ENCODE results near the gene IFI44. TPM values are rescaled to one million over a fixed set of nuclear protein-coding genes. Genes with fewer than 3 reads are reported as not detected.

Gene IFI44
- total RNA-seq, 1 donor from 2014 or later, result 17.7 TPM

DNA sequence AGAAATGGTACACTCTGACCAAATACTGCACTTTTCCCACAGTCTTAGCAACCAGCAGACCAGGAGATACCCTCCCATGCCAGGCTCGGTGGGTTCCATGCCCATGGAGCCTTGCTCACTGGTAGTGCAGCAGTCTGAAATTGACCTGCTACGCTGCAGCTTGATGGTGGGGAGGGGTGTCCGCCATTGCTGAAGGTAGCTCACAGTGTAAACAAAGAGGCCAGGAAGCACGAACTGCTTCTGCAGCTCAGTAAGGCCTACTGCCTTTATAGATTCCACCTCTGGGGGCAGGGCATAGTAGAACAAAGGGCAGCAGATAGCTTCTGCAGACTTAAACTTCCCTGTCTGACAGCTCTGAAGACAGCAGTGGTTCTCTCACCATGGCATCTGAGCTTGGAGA lies 41.7 kb upstream of the IFI44 start:
- Histone ChIP-seq H3K4me3 (no peak overlapping the region), H3K4me1 (no peaks in the 10 kb centered on the region), H3K27me3 (no peaks in the 10 kb centered on the region), H3K9me3 (no peaks in the 10 kb centered on the region), H3K36me3 (no peaks in the 10 kb centered on the region), H3K27ac (no peak overlapping the region)
- no peak for DNase-seq (ENCODE audit: extremely low spot score in 2 of 2)
- intact Hi-C loops (cut with DNase I), result loop anchor here (10.0 kb wide), 1 partner anchor 473 kb away; no protein-coding TSS in a partner anchor
- TF ChIP-seq POLR2A (IDR thresholded peaks at IDR 0.05) (no peak), POLR2AphosphoS5 (IDR thresholded peaks at IDR 0.05; ENCODE audit: insufficient read depth in 1 of 2, low read depth in 1 of 2) (no peak)
- TF ChIP-seq, protein P1, sequence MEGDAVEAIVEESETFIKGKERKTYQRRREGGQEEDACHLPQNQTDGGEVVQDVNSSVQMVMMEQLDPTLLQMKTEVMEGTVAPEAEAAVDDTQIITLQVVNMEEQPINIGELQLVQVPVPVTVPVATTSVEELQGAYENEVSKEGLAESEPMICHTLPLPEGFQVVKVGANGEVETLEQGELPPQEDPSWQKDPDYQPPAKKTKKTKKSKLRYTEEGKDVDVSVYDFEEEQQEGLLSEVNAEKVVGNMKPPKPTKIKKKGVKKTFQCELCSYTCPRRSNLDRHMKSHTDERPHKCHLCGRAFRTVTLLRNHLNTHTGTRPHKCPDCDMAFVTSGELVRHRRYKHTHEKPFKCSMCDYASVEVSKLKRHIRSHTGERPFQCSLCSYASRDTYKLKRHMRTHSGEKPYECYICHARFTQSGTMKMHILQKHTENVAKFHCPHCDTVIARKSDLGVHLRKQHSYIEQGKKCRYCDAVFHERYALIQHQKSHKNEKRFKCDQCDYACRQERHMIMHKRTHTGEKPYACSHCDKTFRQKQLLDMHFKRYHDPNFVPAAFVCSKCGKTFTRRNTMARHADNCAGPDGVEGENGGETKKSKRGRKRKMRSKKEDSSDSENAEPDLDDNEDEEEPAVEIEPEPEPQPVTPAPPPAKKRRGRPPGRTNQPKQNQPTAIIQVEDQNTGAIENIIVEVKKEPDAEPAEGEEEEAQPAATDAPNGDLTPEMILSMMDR (IDR thresholded peaks at IDR 0.05), result no peak

DNA sequence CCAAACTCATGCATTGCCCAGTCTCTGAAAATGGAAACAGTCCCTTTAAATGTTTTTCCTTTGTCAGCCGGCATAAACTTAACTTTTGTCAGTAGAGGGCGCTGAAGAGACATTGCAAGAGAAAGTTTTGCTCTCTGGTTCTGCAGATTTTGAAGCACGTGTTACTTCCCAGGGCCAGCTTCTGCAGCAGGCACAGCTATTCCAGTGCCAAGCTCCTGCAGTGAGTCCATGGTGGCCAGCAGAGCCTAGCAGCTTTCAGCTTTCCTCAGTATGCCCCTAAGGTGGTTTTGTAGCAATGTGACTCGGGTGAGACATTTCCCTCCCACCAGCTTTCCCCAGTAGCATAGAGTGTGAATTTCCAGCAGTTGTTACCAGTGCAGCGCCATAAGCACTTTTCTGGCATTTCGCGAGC lies 32.0 kb upstream of the IFI44 start:
- no peaks in the 10 kb centered on the region for H3K9me3 ChIP-seq
- no peak for DNase-seq (ENCODE audit: extremely low spot score in 2 of 2)
- no peak for TF ChIP-seq POLR2A (IDR thresholded peaks at IDR 0.05)
- TF ChIP-seq POLR2AphosphoS5 (IDR thresholded peaks at IDR 0.05; ENCODE audit: insufficient read depth in 1 of 2, low read depth in 1 of 2), result peak in 1 of 2 donors; percentile 54
- TF ChIP-seq, protein P1 (IDR thresholded peaks at IDR 0.05), result peak; percentile 71 to 88 (median 80)
- H3K27me3 ChIP-seq, result no peaks in the 10 kb centered on the region
- intact Hi-C loops (cut with DNase I), result loop anchor here (2.0 kb wide), 1 partner anchor 59 kb away; no protein-coding TSS in a partner anchor
- H3K4me3 ChIP-seq, result no peak overlapping the region
- H3K27ac ChIP-seq, result no peak overlapping the region
- H3K36me3 ChIP-seq, result no peaks in the 10 kb centered on the region
- H3K4me1 ChIP-seq, result peaks cover 28% of the 10 kb centered on the region

GRCh38 chr1:78619032-78619431 lies 30.6 kb upstream of the IFI44 start:
- peaks cover 28% of the 10 kb centered on the region for H3K4me1 ChIP-seq
- no peaks in the 10 kb centered on the region for H3K9me3 ChIP-seq
- H3K27ac ChIP-seq, result peak overlapping the region; percentile 79
- no peak overlapping the region for H3K4me3 ChIP-seq
- DNase-seq (ENCODE audit: extremely low spot score in 2 of 2), result no peak
- H3K36me3 ChIP-seq, result no peaks in the 10 kb centered on the region
- TF ChIP-seq POLR2A (IDR thresholded peaks at IDR 0.05), result no peak
- TF ChIP-seq, protein P1 (IDR thresholded peaks at IDR 0.05), result no peak
- no peak for TF ChIP-seq POLR2AphosphoS5 (IDR thresholded peaks at IDR 0.05; ENCODE audit: insufficient read depth in 1 of 2, low read depth in 1 of 2)
- intact Hi-C loops (cut with DNase I), result no loop called here
- no peaks in the 10 kb centered on the region for H3K27me3 ChIP-seq

DNA sequence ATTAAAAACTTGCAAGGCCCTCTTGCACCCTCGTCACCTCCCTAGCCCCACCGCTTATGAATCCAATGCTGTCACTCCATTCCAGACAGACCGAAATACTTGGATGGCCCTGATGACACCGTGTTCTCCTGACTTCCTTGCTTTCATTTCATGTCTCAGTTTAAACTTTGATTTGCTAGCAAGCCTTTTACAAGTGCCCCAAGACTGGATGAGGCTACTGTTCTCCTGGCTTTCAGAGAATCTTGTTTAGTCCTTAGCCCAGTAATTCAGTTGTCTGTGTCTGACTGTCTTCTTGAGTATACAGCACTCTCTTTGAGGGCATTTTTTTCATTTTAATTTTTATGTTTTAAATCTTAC lies 30.2 kb upstream of the IFI44 start:
- no peak for DNase-seq (ENCODE audit: extremely low spot score in 2 of 2)
- no peaks in the 10 kb centered on the region for H3K27me3 ChIP-seq
- H3K4me3 ChIP-seq, result peak overlapping the region; percentile 8 to 37
- no peaks in the 10 kb centered on the region for H3K9me3 ChIP-seq
- no peaks in the 10 kb centered on the region for H3K36me3 ChIP-seq
- peak overlapping the region; percentile 79 for H3K27ac ChIP-seq
- TF ChIP-seq POLR2A (IDR thresholded peaks at IDR 0.05) (no peak), POLR2AphosphoS5 (IDR thresholded peaks at IDR 0.05; ENCODE audit: insufficient read depth in 1 of 2, low read depth in 1 of 2) (no peak)
- TF ChIP-seq, protein P1 (IDR thresholded peaks at IDR 0.05), result no peak
- intact Hi-C loops (cut with DNase I), result no loop called here
- peaks cover 28% of the 10 kb centered on the region for H3K4me1 ChIP-seq

GRCh38 chr1:78619803-78620579 lies 29.6 kb upstream of the IFI44 start, which contains the start of gene IFI44L:
Gene IFI44L, plus strand, starts transcription at chr1:78620448. Its CDS starts 7,468 bp downstream, at chr1:78627916.
- DNase-seq (ENCODE audit: extremely low spot score in 2 of 2), result no peak
- intact Hi-C loops (cut with DNase I), result no loop called here
- Histone ChIP-seq H3K9me3 (no peaks in the 10 kb centered on the region), H3K36me3 (no peaks in the 10 kb centered on the region), H3K27me3 (no peaks in the 10 kb centered on the region), H3K27ac (peak within 1 kb of the TSS; percentile 79), H3K4me1 (peaks cover 28% of the 10 kb centered on the region), H3K4me3 (peak within 1 kb of the TSS; percentile 8 to 37)
- no peak for TF ChIP-seq POLR2AphosphoS5 (IDR thresholded peaks at IDR 0.05; ENCODE audit: insufficient read depth in 1 of 2, low read depth in 1 of 2)
- TF ChIP-seq, protein P1 (IDR thresholded peaks at IDR 0.05), result no peak
- no peak for TF ChIP-seq POLR2A (IDR thresholded peaks at IDR 0.05)

All from vagina (tissue), 2 donors.